ENCODE measurements around the gene PRR7.
"Not testable (repeated sequence)": the region's sequence is repeated elsewhere in the genome, so short reads cannot be mapped to it uniquely, and the experiment has no call there.

Gene PRR7

DNA sequence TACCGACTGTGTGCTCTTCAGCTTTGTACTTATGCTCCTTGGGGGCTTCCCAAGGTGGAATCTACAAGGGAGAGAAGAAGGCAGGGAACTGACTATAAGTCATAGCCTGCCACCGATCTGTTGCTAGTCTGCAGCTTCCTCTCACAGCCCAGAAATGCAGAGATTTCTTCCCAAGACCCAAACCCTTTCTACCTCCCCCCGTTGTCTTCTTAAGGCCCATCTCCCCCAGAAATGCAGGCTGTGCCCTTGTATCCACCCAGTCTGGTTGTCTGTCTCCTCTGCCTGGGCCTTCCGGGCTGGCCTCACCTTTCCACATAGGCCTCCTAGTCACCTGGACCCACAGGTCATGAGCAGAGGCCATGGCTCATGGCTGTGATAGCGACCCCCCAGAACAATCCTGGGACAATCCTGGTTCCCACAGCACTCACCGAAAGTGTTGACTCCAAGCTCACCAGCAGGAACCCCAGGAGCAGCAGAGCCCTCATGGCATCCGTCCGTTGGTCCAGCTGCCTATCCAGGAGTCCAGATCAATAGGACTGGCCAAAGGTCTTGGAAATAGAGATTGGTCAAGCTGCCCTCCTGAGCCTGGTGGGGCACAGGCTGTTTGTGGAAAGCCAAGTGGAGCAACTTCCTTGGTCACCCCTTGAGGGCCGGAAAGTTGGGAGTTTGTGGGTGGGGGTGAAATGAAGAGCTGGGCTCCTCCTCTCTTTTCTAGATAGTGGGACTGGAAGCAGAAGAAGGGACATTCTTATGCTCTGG is 37.4 kb upstream of the PRR7 start, which contains the start of gene F12:
Gene F12 (minus strand): TSS at position 522 of the 759 bp plus-strand sequence. CDS start 37 bp downstream, at position 485.
- DNase-seq = no peak
- Histone ChIP-seq H3K36me3 (no peaks in the 10 kb centered on the region), H3K4me1 (peaks cover 6% of the 10 kb centered on the region), H3K27me3 (no peaks in the 10 kb centered on the region), H3K9me3 (no peaks in the 10 kb centered on the region), H3K4me3 (ENCODE audit: low read depth, low read length) (no peak within 1 kb of the TSS)
- TF ChIP-seq, protein P1, sequence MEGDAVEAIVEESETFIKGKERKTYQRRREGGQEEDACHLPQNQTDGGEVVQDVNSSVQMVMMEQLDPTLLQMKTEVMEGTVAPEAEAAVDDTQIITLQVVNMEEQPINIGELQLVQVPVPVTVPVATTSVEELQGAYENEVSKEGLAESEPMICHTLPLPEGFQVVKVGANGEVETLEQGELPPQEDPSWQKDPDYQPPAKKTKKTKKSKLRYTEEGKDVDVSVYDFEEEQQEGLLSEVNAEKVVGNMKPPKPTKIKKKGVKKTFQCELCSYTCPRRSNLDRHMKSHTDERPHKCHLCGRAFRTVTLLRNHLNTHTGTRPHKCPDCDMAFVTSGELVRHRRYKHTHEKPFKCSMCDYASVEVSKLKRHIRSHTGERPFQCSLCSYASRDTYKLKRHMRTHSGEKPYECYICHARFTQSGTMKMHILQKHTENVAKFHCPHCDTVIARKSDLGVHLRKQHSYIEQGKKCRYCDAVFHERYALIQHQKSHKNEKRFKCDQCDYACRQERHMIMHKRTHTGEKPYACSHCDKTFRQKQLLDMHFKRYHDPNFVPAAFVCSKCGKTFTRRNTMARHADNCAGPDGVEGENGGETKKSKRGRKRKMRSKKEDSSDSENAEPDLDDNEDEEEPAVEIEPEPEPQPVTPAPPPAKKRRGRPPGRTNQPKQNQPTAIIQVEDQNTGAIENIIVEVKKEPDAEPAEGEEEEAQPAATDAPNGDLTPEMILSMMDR (IDR thresholded peaks at IDR 0.05; ENCODE audit: low read depth, low read length) = no peak

DNA sequence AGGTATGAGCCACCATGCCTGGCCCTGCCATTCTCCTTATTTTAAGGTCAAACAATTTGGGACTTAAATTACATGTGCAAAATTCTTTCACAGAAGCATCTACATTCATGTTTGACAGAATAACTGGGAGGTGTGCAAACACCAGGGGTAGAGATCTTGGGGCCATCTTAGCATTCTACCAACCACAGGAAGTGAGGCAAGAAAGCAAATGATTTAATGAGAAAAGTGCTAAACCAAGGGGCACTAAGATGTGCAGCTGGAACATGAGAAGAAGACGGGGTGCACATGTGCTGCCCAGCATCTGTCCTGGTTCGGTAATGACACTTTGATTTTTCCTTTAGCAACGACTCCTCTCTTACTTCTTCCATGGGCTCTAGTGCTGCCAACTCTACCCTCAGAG is 36.0 kb upstream of the PRR7 start:
- no peak for DNase-seq
- H3K4me1 ChIP-seq = no peaks in the 10 kb centered on the region
- no peaks in the 10 kb centered on the region for H3K36me3 ChIP-seq
- H3K4me3 ChIP-seq (ENCODE audit: low read depth, low read length) = no peak overlapping the region
- no peaks in the 10 kb centered on the region for H3K9me3 ChIP-seq
- TF ChIP-seq, protein P1 (IDR thresholded peaks at IDR 0.05; ENCODE audit: low read depth, low read length) = no peak
- no peaks in the 10 kb centered on the region for H3K27me3 ChIP-seq

DNA sequence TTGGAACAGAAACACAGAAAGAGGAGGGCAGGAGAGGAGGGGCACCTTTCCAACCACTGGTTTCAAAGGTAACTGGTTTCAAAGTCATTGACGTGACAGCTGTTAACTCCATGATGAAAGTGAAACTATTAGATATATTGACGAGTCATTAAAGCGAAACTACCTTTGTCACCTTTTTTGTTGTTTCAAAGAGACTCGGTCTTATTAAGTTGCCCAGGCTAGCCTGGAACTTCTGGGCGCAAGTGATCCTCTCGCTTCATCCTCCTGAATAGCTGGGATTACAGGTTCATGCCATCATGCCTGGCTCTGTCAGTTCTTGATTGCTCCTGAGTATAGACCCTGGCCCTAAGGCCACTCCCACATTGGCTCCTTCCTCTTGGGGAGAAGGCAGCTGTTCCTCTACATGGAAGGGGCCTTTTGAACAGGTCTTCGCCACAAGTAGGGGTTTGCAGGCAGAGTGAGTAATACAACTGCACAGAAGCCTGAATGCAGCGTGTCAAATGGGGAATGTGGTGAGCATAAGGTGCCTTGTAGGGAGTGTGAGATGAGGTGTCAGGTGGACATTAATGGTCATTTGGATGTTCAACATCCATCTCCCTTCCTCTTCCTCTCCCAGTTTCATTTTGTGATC is 33.9 kb upstream of the PRR7 start:
- no peaks in the 10 kb centered on the region for H3K36me3 ChIP-seq
- H3K4me3 ChIP-seq (ENCODE audit: low read depth, low read length) = no peak overlapping the region
- no peaks in the 10 kb centered on the region for H3K27me3 ChIP-seq
- no peaks in the 10 kb centered on the region for H3K4me1 ChIP-seq
- no peak for DNase-seq
- H3K9me3 ChIP-seq = no peaks in the 10 kb centered on the region
- TF ChIP-seq, protein P1 (IDR thresholded peaks at IDR 0.05; ENCODE audit: low read depth, low read length) = no peak

DNA sequence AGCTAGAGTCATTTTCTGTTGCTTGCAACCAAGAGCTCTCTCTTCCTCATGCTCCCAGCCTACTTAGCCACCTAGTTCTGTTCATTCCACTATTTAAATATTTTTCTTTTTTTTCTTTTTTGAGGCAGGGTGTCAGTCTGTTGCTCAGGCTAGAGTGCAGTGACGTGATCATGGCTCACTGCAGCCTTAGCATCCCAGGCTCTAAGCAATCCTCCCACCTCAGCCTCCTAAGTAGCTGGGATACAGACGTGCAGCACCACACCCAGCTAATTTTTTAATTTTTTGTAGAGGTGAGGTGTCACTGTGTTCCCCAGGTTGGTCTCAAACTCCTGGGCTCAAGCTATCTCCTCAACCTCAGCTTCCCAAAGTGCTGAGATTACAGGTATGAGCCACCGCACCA is 32.1 kb upstream of the PRR7 start:
- Histone ChIP-seq H3K9me3 (no peaks in the 10 kb centered on the region), H3K27me3 (no peaks in the 10 kb centered on the region), H3K36me3 (no peaks in the 10 kb centered on the region), H3K4me1 (no peaks in the 10 kb centered on the region), H3K4me3 (ENCODE audit: low read depth, low read length) (no peak overlapping the region)
- DNase-seq = no peak
- TF ChIP-seq, protein P1 (IDR thresholded peaks at IDR 0.05; ENCODE audit: low read depth, low read length) = no peak

DNA sequence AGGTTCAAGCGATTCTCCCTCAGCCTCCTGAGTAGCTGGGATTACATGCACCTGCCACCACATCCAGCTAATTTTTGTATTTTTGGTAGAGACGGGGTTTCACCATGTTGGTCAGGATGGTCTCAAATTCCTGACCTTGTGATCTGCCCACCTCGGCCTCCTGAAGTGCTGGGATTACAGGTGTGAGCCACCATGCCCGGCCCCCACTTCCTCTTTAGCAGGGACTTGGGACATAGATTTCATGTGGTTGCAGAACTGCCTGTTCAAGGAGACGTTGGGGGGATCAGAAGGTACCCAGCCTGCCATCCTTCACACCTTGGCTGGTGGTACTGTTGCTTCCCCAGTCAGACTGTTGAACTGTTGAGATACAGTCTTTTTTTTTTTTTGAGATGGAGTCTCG is 29.5 kb upstream of the PRR7 start:
- DNase-seq; H3K9me3 ChIP-seq; H3K27me3 ChIP-seq; H3K36me3 ChIP-seq; H3K4me1 ChIP-seq; H3K4me3 ChIP-seq (ENCODE audit: low read depth, low read length): not testable (repeated sequence)

DNA sequence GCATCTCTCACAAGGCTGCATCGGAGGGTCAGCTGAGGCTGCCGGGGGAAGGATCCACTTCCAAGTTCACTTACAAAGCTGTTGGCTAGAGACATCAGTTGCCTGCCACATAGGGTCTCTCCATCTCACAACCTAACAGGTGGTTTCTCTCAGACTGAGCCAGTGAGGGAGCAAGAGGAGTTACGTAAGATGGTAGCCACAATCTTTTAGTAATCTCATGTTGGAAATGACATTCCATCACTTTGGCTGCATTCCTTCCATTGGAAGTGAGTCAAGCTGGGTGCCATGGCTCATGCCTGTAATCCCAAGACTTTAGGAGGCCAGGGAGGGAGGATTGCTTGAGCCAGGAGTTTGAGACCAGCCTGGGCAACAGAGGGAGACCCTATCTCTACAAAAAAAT is 27.6 kb upstream of the PRR7 start:
- TF ChIP-seq, protein P1 (IDR thresholded peaks at IDR 0.05; ENCODE audit: low read depth, low read length) = no peak
- DNase-seq = no peak
- H3K9me3 ChIP-seq = no peaks in the 10 kb centered on the region
- no peaks in the 10 kb centered on the region for H3K36me3 ChIP-seq
- no peaks in the 10 kb centered on the region for H3K27me3 ChIP-seq
- H3K4me1 ChIP-seq = no peaks in the 10 kb centered on the region
- H3K4me3 ChIP-seq (ENCODE audit: low read depth, low read length) = no peak overlapping the region

DNA sequence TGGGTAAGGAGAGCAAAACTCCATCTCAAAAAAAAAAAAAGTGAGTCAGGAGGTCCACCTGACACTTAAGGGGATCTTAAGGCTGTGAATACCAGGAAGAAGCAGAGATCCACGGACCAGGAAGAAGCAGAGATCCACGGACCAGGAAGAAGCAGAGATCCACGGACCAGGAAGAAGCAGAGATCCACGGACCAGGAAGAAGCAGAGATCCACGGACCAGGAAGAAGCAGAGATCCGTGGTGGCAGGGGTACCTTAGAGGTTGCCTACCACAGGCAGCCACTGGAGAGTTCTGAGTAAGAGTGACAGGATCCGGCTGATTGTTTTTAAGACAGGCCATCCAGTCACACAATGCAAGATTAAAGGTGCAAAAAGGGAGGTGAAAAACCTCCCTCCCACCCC is 26.1 kb upstream of the PRR7 start:
- not testable (repeated sequence) for H3K36me3 ChIP-seq; H3K27me3 ChIP-seq; H3K4me3 ChIP-seq (ENCODE audit: low read depth, low read length); H3K9me3 ChIP-seq; DNase-seq; H3K4me1 ChIP-seq
